ENCODE results near the gene TSPAN9.

GRCh38 chr12:3244219-3244750, 167.1 kb downstream of the TSPAN9 start:
- no peak for TF ChIP-seq CTCF (IDR thresholded peaks at IDR 0.05)
- no peak for TF ChIP-seq POLR2A (IDR thresholded peaks at IDR 0.05)

Measured in testis (tissue), 2 donors.